IMR-90 (cell line): Measurements from ENCODE around the gene GABBR2.

Experiments
- BHLHE40 ChIP-seq: fragments of 150-350 bp; IDR thresholded peaks from 2 replicates; pipeline ENCODE4 v1.6.1; 2016; ENCODE audit warnings: mild to moderate bottlenecking, low read depth, low read length
- CEBPB ChIP-seq: IDR thresholded peaks from 2 replicates; pipeline ENCODE4 v1.6.1; 2012; ENCODE audit warnings: low read depth, low read length, improper control_type of control experiment
- FOS ChIP-seq: fragments of 150-350 bp; IDR thresholded peaks from 2 replicates; pipeline ENCODE4 v1.6.1; 2016; ENCODE audit warnings: low read depth, low read length
- MAFK ChIP-seq: IDR thresholded peaks from 2 replicates; pipeline ENCODE4 v1.6.1; 2012; ENCODE audit warnings: low read depth, low read length, improper control_type of control experiment
- MXI1 ChIP-seq: IDR thresholded peaks from 2 replicates; pipeline ENCODE4 v1.6.1; 2012; ENCODE audit warnings: low read depth, mild to moderate bottlenecking, low read length, moderate library complexity, borderline replicate concordance
- POLR2A ChIP-seq: IDR thresholded peaks from 2 replicates; pipeline ENCODE4 v1.6.1; 2012; ENCODE audit warnings: mild to moderate bottlenecking, low read depth, low read length
- RAD21 ChIP-seq: IDR thresholded peaks from 2 replicates; pipeline ENCODE4 v1.6.1; 2012; ENCODE audit warnings: low read length, improper control_type of control experiment
- RCOR1 ChIP-seq: IDR thresholded peaks from 2 replicates; pipeline ENCODE4 v1.6.1; 2012; ENCODE audit warnings: mild to moderate bottlenecking, low read length, improper control_type of control experiment; ENCODE audit not compliant: insufficient replicate concordance
- TF ChIP-seq, protein P1 (sequence below): conservative IDR thresholded peaks from 2 replicates; pipeline ENCODE4 v1.5.1; 2012; ENCODE audit warnings: mild to moderate bottlenecking, low read depth, low read length, improper control_type of control experiment
- TF ChIP-seq, protein P2 (sequence below): fragments of 150-350 bp; IDR thresholded peaks from 2 replicates; pipeline ENCODE4 v1.6.1; 2017; ENCODE audit warnings: mild to moderate bottlenecking, antibody characterized with exemption, low read length, low read depth
- TF ChIP-seq, protein P3 (sequence below): fragments of 150-350 bp; IDR thresholded peaks from 2 replicates; pipeline ENCODE4 v1.6.1; 2016; ENCODE audit warnings: low read depth, mild to moderate bottlenecking, low read length, moderate library complexity, borderline replicate concordance

DNA sequence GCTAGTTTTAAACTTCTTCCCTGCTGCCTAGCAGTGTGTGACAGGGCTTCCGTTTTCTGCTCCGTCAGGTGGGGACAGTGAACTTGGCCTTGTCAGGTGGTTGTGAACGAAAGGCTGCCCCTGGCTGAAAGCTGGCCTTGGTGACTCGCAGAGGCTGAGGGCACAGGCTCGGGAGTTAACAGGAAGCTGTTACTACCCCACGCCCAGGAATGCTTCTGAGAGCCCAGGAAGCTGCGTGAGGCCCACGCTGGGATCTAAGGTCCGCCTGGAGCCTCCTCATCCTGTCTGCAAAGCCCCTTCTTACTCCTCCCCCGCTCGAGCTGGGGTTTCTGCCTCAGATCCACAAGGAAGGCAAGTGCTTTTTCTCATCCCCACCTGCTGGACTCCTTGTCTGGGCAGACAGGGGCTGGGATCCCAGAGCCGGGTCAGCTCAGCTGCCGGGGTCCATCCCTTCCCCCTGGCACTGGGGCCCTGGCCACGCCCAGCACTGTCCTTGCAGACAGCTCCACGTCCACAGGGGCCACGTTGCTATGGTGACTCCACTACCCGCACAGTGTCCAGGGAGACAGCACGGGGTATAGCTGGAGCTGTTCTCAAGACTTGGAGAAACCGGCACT, 328.6 kb downstream of the GABBR2 start:
- TF ChIP-seq BHLHE40 (no peak), POLR2A (no peak), CEBPB (no peak), RCOR1 (no peak), RAD21 (no peak), FOS (no peak), MAFK (no peak), MXI1 (no peak)
- TF ChIP-seq, protein P1, sequence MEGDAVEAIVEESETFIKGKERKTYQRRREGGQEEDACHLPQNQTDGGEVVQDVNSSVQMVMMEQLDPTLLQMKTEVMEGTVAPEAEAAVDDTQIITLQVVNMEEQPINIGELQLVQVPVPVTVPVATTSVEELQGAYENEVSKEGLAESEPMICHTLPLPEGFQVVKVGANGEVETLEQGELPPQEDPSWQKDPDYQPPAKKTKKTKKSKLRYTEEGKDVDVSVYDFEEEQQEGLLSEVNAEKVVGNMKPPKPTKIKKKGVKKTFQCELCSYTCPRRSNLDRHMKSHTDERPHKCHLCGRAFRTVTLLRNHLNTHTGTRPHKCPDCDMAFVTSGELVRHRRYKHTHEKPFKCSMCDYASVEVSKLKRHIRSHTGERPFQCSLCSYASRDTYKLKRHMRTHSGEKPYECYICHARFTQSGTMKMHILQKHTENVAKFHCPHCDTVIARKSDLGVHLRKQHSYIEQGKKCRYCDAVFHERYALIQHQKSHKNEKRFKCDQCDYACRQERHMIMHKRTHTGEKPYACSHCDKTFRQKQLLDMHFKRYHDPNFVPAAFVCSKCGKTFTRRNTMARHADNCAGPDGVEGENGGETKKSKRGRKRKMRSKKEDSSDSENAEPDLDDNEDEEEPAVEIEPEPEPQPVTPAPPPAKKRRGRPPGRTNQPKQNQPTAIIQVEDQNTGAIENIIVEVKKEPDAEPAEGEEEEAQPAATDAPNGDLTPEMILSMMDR = no peak
- TF ChIP-seq, protein P2, sequence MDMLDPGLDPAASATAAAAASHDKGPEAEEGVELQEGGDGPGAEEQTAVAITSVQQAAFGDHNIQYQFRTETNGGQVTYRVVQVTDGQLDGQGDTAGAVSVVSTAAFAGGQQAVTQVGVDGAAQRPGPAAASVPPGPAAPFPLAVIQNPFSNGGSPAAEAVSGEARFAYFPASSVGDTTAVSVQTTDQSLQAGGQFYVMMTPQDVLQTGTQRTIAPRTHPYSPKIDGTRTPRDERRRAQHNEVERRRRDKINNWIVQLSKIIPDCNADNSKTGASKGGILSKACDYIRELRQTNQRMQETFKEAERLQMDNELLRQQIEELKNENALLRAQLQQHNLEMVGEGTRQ = no peak
- TF ChIP-seq, protein P3, sequence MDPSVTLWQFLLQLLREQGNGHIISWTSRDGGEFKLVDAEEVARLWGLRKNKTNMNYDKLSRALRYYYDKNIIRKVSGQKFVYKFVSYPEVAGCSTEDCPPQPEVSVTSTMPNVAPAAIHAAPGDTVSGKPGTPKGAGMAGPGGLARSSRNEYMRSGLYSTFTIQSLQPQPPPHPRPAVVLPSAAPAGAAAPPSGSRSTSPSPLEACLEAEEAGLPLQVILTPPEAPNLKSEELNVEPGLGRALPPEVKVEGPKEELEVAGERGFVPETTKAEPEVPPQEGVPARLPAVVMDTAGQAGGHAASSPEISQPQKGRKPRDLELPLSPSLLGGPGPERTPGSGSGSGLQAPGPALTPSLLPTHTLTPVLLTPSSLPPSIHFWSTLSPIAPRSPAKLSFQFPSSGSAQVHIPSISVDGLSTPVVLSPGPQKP = no peak
